ENCODE data around the gene LAMP5. TPM values are rescaled to one million over a fixed set of nuclear protein-coding genes. Genes with fewer than 3 reads are reported as not detected.
A peak's percentile ranks its signal among the peaks of the same experiment; 100 is the strongest.

Gene LAMP5, protein sequence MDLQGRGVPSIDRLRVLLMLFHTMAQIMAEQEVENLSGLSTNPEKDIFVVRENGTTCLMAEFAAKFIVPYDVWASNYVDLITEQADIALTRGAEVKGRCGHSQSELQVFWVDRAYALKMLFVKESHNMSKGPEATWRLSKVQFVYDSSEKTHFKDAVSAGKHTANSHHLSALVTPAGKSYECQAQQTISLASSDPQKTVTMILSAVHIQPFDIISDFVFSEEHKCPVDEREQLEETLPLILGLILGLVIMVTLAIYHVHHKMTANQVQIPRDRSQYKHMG
- total RNA-seq, result 0.34 and 0.84 TPM in 2 replicates

- DNase-seq, result peak; percentile 47
Measured at GRCh38 chr20:9514461-9515213, at the start of gene LAMP5. Gene LAMP5 (plus strand): TSS chr20:9514590. CDS start chr20:9514853, 263 bp downstream.

DNA sequence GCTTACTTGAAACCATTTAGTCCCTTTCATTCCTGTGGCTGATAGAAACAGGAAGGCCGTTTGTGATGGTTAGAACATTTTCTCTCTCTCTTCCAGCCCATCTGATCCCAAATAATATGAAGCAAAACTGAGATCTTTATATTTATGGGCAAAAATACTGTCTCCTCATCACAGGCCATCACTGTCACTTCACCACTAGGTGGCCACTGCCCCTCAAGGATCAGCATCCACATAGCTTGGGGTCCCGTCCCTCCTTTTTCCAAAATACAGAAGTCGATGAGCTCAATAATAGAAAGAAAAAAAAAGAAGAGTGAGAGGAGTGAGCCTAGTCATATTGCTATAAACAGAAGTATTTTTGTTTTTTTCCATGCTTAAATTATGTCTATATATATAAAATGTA, 46.4 kb upstream of the LAMP5 start:
- DNase-seq, result peak; percentile 41

DNA sequence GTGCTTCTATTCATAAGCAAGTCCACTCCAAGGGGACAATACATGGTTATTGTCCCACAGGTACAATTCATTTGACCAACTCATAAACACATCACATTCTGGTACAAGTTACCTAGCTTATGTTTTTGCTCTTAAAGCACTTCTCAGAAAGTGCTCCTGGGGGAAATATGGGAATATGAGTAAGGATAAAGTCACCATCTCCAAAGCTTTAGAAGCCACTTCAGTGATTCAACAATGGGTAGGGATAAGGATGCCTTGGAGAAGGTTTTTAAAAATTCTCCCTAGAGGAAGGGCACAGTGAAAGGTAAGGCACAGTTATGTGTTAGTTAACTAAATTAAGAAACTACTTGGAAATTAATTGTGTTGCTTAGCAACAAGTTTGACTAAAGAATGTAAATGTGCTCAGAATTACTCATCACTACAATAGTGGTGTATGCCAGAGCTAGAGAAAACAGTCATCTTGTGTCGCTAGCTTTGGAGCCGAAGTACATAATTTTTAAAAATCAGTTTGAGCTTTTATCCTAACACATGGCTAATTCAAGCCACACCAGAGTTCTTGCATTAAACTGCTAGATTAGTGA, 39.5 kb upstream of the LAMP5 start:
- no peak for DNase-seq

DNA sequence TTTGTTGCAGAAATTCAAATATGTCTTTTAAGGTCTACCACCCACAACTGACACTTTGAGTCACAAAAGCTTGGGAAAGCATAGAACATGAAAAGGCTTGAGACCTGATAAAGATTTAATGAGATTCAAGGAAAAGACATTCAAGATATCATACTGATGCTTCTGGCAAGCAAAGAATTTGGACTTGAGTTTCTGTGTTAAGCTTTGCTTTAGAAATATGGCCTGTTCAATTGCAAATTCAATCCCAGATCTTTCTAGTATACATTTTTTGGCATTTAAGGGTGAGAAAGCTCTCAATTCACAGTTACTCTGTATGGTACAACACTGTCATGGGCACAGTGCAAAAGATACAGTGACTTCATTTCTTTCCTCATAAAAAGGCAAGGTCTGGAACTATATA, 38.9 kb upstream of the LAMP5 start:
- no peak for DNase-seq

DNA sequence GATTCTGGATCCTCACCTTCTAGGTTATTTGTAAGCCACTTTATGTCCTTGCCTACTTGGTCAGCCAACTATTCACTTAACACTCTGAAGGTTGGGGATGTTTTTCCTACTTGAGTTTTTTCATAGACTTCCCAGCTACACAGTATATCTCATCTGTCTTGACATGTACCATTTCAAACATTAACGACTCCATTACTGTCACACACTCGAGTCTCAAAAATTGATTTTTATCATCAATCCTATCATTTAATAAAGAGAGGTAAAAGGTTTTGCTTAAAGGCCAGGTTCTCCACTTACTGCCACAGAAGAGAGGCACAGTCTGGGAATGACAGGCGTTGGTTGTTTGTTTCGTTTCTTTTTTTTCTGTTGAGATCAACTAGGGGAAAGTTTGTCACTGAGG, 38.2 kb upstream of the LAMP5 start:
- DNase-seq, result no peak

DNA sequence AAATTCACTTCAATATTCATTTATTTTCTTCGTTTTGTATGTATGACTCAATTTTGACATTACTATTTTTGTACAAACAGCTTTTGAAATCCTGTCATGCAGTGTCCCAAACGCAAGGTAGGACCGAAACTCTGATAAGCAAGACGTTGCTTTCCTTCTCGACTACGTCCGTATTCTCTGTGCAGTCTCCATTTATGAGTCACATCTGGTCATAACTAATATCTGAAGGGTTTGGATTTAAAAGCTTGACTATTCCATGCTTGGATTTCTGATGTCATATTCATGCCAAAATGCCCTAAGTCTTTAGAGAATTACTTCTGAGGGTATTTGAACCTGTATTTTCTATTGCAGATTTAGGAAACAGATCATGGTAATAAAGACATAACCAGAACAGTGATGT, 37.8 kb upstream of the LAMP5 start:
- no peak for DNase-seq

DNA sequence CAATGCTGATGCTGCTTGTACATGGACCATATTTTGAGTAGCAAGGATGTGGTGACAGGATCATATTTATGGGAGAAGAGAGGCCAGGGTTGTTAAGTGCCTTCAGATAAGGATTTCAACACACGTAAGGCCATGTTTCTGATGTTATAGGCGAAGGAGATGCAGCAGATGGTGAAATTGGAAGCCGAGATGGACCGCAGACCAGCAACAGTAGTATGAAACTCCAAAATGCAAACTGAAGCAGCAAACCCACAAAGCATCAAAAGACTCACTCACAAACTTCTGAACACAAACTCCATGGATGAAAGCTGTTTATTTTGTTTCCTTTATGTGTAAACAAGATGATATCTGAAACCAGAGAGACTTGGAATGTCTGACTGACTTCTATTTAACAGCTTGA, 35.6 kb upstream of the LAMP5 start:
- DNase-seq, result no peak

- no peak for DNase-seq
Measured at GRCh38 chr20:9480066-9480465, 34.3 kb upstream of the LAMP5 start.

DNA sequence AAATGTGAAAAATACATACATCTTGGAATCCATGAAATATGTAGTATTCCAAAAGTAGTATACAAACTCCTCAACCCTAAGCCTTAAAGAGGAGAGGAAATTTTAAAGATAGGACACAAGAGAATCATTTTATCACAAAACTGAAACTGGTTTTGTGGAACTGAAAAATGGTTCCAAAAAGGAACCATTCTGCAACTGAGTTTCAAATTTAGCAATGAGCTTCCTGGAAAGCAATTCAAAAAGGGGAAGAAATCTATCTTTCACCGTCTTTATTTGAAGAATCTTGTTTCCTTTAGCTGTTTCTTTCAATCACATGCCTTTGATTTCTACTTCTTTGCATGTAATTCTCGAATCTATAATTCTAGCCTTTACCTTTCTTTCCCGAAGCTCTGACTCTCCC, 32.2 kb upstream of the LAMP5 start:
- DNase-seq, result no peak

GRCh38 chr20:9483131-9483530, 31.3 kb upstream of the LAMP5 start:
- DNase-seq, result no peak

DNA sequence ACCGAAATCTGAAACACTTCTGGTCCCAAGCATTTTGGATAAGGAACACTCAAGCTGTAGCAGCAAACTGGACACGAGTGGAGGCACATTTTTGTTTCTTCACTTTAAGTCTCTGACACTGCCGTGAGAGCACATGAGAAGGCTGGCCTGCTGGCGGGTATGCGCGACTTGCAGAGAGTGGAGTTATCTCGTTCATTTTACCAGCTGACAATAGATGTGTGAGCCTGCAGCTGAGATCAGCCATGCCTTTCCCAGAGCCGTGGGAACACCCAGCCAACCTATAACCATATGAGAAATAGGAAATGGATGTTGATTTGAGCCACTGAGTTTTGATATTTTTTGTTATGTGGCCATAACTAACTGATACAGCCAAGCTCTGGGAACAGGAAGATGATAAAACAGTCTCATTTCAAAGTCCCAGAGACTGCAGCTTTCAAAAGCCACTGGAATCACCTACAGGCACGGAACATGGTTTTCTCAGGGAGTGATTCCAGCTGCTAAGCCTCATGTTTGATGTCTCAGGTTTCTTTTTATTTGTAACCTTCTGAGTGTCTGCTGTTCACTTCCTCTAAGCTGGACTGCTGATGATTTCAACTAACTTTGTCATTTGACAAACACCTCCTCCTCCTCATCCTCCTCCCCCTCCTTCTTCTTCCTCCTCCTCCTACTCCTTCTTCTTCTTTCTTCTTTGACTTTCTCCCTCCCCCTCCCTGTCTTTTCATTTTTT, 28.6 kb upstream of the LAMP5 start:
- no peak for DNase-seq

- no peak for DNase-seq
Measured at GRCh38 chr20:9487231-9487630, 27.2 kb upstream of the LAMP5 start.

- no peak for DNase-seq
Measured at GRCh38 chr20:9488063-9488462, 26.3 kb upstream of the LAMP5 start.

DNA sequence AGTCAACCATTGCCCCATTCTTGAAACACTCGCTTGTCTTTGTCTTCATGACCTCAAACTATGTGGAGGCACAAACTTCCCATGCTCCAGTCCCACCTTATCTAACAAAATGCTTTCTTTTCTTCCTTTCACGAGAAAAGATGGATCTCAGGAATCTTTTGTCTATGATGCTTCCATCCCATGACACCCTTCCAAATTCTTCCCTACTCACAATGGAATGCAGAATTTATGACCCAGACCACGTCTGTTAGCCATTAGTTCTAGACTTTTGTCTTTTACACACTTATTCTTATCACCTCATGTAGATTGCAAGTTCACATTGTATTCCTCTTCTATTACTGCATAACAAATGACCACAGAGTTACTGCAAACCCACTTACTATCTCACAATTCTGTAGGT, 24.2 kb upstream of the LAMP5 start:
- no peak for DNase-seq

DNA sequence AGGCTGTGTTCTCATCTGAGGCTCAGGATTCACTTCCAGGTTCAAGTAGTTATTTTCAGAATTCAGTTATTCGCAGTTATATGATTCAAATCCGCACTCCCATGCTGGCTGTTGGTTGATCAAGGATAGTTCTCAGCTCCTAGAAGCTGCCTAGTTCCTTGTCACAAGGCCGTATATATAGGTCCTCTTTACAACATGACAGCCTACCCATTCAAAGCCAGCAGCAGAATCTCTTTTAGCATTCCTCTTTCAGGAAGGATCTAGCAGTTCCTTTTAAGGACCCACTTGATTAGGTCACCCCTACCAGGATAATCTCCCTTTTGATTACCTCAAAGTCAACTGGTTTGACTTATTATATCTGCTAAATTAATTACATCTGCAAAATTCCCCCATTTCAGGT, 23.8 kb upstream of the LAMP5 start:
- no peak for DNase-seq

DNA sequence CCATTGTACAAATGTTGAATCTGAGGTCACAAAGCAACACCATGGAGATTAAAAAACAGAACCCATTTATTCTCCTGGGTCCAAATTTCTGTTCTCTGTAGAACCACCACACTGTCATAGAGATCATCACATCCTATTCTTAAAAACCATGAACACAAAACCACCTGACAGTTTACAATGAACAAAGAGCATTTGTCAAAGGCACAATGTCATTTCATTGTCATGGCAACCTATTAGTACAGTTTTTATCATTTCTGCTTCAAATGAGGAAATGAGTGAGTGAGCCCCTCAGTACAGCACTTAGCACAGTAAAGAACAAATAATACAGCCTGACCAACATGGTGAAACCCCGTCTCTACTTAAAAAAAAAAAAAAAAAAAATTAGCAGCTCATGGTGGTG, 23.1 kb upstream of the LAMP5 start:
- DNase-seq, result no peak

- DNase-seq, result no peak
Measured at GRCh38 chr20:9492067-9492466, 22.3 kb upstream of the LAMP5 start.

DNA sequence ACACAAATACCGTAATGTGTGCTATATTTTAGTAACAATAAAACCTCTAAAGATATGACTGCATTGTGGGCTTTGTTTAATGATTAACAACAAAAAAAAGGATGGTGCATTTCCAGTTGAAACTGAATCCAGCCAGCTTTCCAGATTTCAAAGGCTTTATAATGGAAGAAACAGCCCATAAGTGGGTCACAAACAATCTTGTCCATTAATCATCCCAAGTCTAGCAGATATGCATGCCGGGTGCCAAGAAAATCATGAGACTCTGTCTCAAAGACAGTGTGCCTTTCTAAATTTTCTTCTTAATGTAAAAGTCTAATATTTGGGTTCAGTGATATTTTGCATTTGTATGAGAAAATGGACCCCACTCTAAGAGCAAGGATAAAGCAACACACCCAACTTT, 20.6 kb upstream of the LAMP5 start:
- no peak for DNase-seq

GRCh38 chr20:9495701-9496100, 18.7 kb upstream of the LAMP5 start:
- no peak for DNase-seq

DNA sequence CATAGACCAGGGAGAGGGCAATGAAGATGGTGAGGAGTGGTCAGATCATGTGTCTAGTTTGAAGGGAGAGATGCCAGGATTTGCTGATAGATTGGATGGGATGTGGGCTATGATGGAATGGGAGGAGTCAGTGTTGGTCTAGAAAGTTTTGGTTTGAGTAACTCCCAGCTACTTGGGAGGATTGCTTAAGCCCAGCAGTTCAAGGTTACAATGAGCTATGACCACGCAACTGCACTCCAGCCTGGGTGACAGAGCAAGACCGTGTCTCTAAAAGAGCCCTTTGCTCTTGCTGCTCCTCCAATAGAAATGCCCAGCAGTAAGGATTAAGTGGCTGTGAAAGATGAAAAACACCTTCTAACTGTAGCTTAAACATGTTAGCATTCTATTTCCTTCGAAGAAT, 18.2 kb upstream of the LAMP5 start:
- DNase-seq, result no peak

GRCh38 chr20:9498322-9498721, 16.1 kb upstream of the LAMP5 start:
- no peak for DNase-seq

DNA sequence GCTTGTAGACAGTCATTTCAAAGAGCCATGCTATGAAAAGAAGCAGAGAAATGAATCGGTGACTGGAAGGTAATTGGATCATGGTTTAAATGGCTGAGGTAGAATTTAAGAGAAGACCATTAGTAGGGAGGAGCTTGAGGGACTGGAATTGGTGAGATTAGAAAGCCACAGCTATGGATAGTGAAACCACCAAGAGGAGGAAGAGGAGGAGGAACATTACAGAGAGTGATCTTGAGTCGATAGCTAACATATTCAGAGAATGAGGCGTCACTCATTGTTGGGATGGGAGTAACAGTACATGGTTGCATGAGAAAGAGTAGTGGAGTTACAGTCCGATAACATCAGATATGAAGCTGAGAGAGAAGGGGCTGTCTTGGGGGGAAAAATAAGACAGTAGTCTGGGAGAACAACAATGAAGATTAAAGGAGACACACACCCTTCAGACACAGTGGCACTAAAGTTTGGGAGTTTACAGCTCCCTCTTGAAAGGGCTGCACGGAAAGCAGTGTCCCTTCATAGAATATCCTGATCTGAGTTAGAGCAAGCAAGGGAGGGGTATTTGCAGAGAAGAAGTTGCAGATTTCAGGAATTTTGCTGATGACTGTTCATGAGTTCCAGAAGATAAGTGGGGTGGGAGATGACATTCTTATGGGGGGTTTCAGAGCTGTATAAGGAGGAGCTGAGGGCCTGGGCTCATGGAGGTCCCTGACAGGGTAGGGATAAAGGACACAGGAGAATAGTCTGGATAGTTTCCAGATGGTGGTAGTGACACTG, 15.1 kb upstream of the LAMP5 start:
- no peak for DNase-seq

DNA sequence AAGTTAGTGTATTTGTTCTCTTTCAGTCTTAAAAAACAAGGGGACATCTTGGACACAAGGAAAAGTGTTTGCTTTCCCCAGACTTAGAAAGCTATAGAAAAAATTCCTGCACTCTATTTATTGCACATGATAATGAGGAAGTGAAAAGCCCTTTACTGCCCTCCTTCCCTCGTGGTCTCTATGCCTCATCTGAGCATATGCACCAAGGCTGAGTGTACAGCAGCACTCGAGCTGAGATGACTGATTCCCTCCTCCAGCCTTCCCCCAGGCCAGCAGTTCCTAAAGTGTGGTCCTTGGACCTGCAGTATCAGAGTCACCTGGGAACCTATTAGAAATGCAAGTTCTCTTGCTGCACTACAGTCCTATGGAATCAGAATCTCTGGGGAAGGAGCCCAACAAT, 14.3 kb upstream of the LAMP5 start:
- no peak for DNase-seq
